Measurements from ENCODE around the gene PUDP. TPM values are rescaled to one million over a fixed set of nuclear protein-coding genes. Genes with fewer than 3 reads are reported as not detected.

PUDP gene
- total RNA-seq, 1 donor from 2014 or later, result 63.6 TPM

- Mint-ChIP-seq H3K4me1 (ENCODE audit: unreplicated experiment) (no peaks in the 10 kb centered on the region), H3K27ac (no peak overlapping the region), H3K9me3 (peaks cover 5% of the 10 kb centered on the region), H3K27me3 (no peaks in the 10 kb centered on the region), H3K36me3 (peaks cover 5% of the 10 kb centered on the region), H3K4me3 (no peak overlapping the region)
- no peak for TF ChIP-seq CTCF (conservative IDR thresholded peaks at IDR 0.05)
- no peak for DNase-seq (ENCODE audit: extremely low spot score, unreplicated experiment)
These were observed 20.4 kb upstream of the PUDP start for GRCh38 chrX:7168371-7168770.

GRCh38 chrX:7164174-7164573, 16.2 kb upstream of the PUDP start:
- Mint-ChIP-seq H3K27me3 (no peaks in the 10 kb centered on the region), H3K36me3 (peaks cover 6% of the 10 kb centered on the region), H3K4me1 (ENCODE audit: unreplicated experiment) (peaks cover 10% of the 10 kb centered on the region), H3K27ac (no peak overlapping the region), H3K9me3 (peaks cover 1% of the 10 kb centered on the region), H3K4me3 (no peak overlapping the region)
- no peak for DNase-seq (ENCODE audit: extremely low spot score, unreplicated experiment)
- TF ChIP-seq CTCF (conservative IDR thresholded peaks at IDR 0.05), result no peak

GRCh38 chrX:7163146-7163677, 15.3 kb upstream of the PUDP start:
- DNase-seq (ENCODE audit: extremely low spot score, unreplicated experiment), result no peak
- H3K4me3 Mint-ChIP-seq, result no peak overlapping the region
- no peaks in the 10 kb centered on the region for H3K27me3 Mint-ChIP-seq
- H3K27ac Mint-ChIP-seq, result no peak overlapping the region
- peaks cover 3% of the 10 kb centered on the region for H3K36me3 Mint-ChIP-seq
- no peak for TF ChIP-seq CTCF (conservative IDR thresholded peaks at IDR 0.05)
- no peaks in the 10 kb centered on the region for H3K9me3 Mint-ChIP-seq
- peaks cover 15% of the 10 kb centered on the region for H3K4me1 Mint-ChIP-seq (ENCODE audit: unreplicated experiment)

GRCh38 chrX:7159149-7159861, 11.4 kb upstream of the PUDP start:
- peaks cover under 1% of the 10 kb centered on the region for H3K27me3 Mint-ChIP-seq
- peaks cover 19% of the 10 kb centered on the region for H3K4me1 Mint-ChIP-seq (ENCODE audit: unreplicated experiment)
- H3K36me3 Mint-ChIP-seq, result peaks cover 3% of the 10 kb centered on the region
- TF ChIP-seq CTCF (conservative IDR thresholded peaks at IDR 0.05), result no peak
- DNase-seq (ENCODE audit: extremely low spot score, unreplicated experiment), result no peak
- H3K9me3 Mint-ChIP-seq, result no peaks in the 10 kb centered on the region
- H3K27ac Mint-ChIP-seq, result no peak overlapping the region
- H3K4me3 Mint-ChIP-seq, result no peak overlapping the region

GRCh38 chrX:7158468-7158990, 10.6 kb upstream of the PUDP start:
- DNase-seq (ENCODE audit: extremely low spot score, unreplicated experiment), result no peak
- H3K4me1 Mint-ChIP-seq (ENCODE audit: unreplicated experiment), result peaks cover 24% of the 10 kb centered on the region
- TF ChIP-seq CTCF (conservative IDR thresholded peaks at IDR 0.05), result no peak
- peaks cover 3% of the 10 kb centered on the region for H3K36me3 Mint-ChIP-seq
- H3K27me3 Mint-ChIP-seq, result peaks cover 5% of the 10 kb centered on the region
- no peak overlapping the region for H3K27ac Mint-ChIP-seq
- H3K4me3 Mint-ChIP-seq, result no peak overlapping the region
- H3K9me3 Mint-ChIP-seq, result no peaks in the 10 kb centered on the region
